GM21515 (cell line): Measurements from ENCODE around the gene KAZN.

Experiments used
- ATAC-seq: cut with Tn5 transposase; IDR thresholded peaks from one replicate; pipeline ENCODE4 v1.9.1; 2021; ENCODE audit not compliant: unreplicated experiment

The KAZN gene

GRCh38 chr1:15158506-15159165, 560.2 kb downstream of the KAZN start:
- ATAC-seq, result no peak

GRCh38 chr1:15159166-15159555, 560.7 kb downstream of the KAZN start:
- no peak for ATAC-seq

- no peak for ATAC-seq
These were observed 562.1 kb downstream of the KAZN start for GRCh38 chr1:15160626-15161025.

DNA sequence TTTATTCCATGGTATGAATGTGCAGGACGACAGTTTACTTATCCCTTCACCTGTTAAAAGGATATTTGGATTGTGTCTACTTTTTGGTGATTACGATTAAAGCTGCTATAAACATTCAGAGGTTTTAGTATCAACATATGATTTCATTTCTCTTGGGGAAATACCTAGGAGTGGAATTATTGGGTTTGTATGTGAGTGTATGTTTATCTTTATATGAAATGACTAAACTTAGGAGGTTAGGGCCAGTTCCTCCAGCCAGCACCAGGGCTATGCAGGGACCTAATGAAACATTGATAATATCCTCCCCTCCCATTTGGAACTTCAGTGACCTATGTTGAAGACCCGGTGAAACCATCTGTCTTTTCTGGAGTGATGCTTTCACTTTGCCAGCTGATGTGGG, 568.9 kb downstream of the KAZN start:
- ATAC-seq, result no peak
